Hepatic stellate cell (primary cell): Measurements from ENCODE around the gene AP1AR.

ENCODE experiments used
- DNase-seq: peaks from one replicate; pipeline ENCODE4 v3.0.0; 2011; ENCODE audit warnings: low spot score

The AP1AR gene

GRCh38 chr4:112222219-112222955 lies 9.2 kb upstream of the AP1AR start:
- no peak for DNase-seq

- no peak for DNase-seq
Observed at GRCh38 chr4:112225157-112225556, 6.4 kb upstream of the AP1AR start.

- peak; percentile 93 for DNase-seq
Observed at GRCh38 chr4:112230879-112231778, 458 bp upstream of the AP1AR start.

- peak; percentile 69 for DNase-seq
Observed at GRCh38 chr4:112234952-112235609, 3.5 kb downstream of the AP1AR start.

- DNase-seq = no peak
Observed at GRCh38 chr4:112236040-112236439, 4.5 kb downstream of the AP1AR start.

- DNase-seq = no peak
Observed at GRCh38 chr4:112238833-112239232, 7.2 kb downstream of the AP1AR start.

GRCh38 chr4:112245383-112245782 lies 13.8 kb downstream of the AP1AR start:
- no peak for DNase-seq

- DNase-seq = no peak
Observed at GRCh38 chr4:112247021-112247420, 15.4 kb downstream of the AP1AR start.

GRCh38 chr4:112251019-112251643 lies 19.5 kb downstream of the AP1AR start:
- DNase-seq = no peak

GRCh38 chr4:112252234-112252633 lies 20.6 kb downstream of the AP1AR start:
- DNase-seq = no peak

- DNase-seq = no peak
Observed at GRCh38 chr4:112253382-112254000, 21.9 kb downstream of the AP1AR start.

- no peak for DNase-seq
Observed at GRCh38 chr4:112257098-112257497, 25.5 kb downstream of the AP1AR start.

GRCh38 chr4:112266823-112267222 lies 35.2 kb downstream of the AP1AR start:
- DNase-seq = no peak

GRCh38 chr4:112270051-112270450 lies 38.5 kb downstream of the AP1AR start:
- no peak for DNase-seq

GRCh38 chr4:112270640-112271421 lies 39.2 kb downstream of the AP1AR start:
- DNase-seq = no peak

GRCh38 chr4:112272292-112272691 lies 40.7 kb downstream of the AP1AR start:
- no peak for DNase-seq

- no peak for DNase-seq
Observed at GRCh38 chr4:112274959-112275358, 43.4 kb downstream of the AP1AR start.

- DNase-seq = no peak
Observed at GRCh38 chr4:112276113-112276512, 44.5 kb downstream of the AP1AR start.

GRCh38 chr4:112277220-112277619 lies 45.6 kb downstream of the AP1AR start:
- DNase-seq = no peak

- no peak for DNase-seq
Observed at GRCh38 chr4:112277705-112278448, 46.3 kb downstream of the AP1AR start.
